Stimulated activated effector memory CD8-positive, alpha-beta T cell treated with anti-CD3 and anti-CD28 coated beads, Interleukin-12 subunit alpha, Interleukin-12 subunit beta, amount 100 ng/mL, for 72 hours (primary cell): Measurements from ENCODE around the gene CLIC6.

Experiments
- ATAC-seq: fragments of 150-1000 bp; cut with Tn5 transposase; 2 replicates; pipeline ENCODE4 v1.10.0; 2021
- DNase-seq, 2 donors: peaks; one replicate each; pipeline ENCODE4 v3.0.0; 2021 to 2022; ENCODE audit warnings: low spot score in 2 of 2
- H3K27ac Mint-ChIP-seq: one replicate; pipeline ENCODE4 v1.8.0; 2022; ENCODE audit warnings: mild to moderate bottlenecking, mixed read lengths
- H3K36me3 Mint-ChIP-seq: one replicate; pipeline ENCODE4 v1.8.0; 2022; ENCODE audit warnings: mild to moderate bottlenecking, mixed read lengths
- H3K4me1 Mint-ChIP-seq: one replicate; pipeline ENCODE4 v1.8.0; 2022; ENCODE audit warnings: mixed read lengths
- H3K4me3 Mint-ChIP-seq: one replicate; pipeline ENCODE4 v1.8.0; 2022; ENCODE audit warnings: mild to moderate bottlenecking, mixed read lengths
- H3K9me3 Mint-ChIP-seq: one replicate; pipeline ENCODE4 v1.8.0; 2022; ENCODE audit warnings: mixed read lengths

CLIC6 gene

DNA sequence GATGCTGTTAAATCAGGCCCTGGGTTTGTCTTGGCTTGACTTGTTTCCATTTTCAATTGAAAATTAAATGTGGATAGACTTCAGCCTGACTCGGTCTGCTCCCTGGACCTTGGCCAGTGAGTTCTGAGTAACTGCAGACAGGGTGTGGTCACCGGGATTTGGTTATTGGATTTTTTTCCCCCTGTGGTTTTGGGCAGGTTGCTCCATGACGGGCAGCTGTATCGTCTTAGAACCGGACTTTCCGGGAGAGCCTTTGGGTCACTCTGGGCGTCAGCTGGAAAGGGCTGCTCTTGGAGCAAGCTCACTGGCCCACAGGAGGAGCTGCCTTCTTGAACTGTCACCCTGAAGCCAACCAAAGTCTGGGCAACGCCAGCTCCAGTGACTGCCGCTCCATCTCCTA is 75.0 kb downstream of the CLIC6 start:
- DNase-seq (no peak), ATAC-seq (no peak)
- H3K9me3 Mint-ChIP-seq, result no peaks in the 10 kb centered on the region
- H3K4me1 Mint-ChIP-seq, result peaks cover 7% of the 10 kb centered on the region
- H3K36me3 Mint-ChIP-seq, result no peaks in the 10 kb centered on the region
- no peak overlapping the region for H3K4me3 Mint-ChIP-seq
- H3K27ac Mint-ChIP-seq, result no peak overlapping the region

DNA sequence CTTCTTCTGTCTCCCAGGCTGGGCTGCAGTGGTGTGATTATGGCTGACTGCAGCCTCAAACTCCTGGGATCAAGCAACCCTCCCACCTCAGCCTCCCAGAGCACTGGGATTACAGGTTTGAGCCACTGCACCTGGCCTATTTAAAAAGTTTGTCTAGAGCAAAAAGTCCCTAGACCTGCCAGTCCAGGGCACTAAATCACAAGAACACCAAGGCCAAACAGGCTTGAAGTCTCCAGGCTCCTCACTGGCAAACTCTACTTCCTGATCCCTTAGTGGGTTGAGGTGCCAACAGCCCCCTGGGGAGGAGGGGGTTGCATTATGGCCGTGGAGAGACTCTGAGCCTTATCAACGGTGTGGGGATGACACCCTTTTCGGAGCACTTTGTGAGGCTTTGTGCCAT is 76.0 kb downstream of the CLIC6 start:
- ATAC-seq (no peak), DNase-seq (no peak)
- Mint-ChIP-seq H3K36me3 (no peaks in the 10 kb centered on the region), H3K27ac (no peak overlapping the region), H3K4me3 (no peak overlapping the region), H3K4me1 (peaks cover 7% of the 10 kb centered on the region), H3K9me3 (no peaks in the 10 kb centered on the region)

DNA sequence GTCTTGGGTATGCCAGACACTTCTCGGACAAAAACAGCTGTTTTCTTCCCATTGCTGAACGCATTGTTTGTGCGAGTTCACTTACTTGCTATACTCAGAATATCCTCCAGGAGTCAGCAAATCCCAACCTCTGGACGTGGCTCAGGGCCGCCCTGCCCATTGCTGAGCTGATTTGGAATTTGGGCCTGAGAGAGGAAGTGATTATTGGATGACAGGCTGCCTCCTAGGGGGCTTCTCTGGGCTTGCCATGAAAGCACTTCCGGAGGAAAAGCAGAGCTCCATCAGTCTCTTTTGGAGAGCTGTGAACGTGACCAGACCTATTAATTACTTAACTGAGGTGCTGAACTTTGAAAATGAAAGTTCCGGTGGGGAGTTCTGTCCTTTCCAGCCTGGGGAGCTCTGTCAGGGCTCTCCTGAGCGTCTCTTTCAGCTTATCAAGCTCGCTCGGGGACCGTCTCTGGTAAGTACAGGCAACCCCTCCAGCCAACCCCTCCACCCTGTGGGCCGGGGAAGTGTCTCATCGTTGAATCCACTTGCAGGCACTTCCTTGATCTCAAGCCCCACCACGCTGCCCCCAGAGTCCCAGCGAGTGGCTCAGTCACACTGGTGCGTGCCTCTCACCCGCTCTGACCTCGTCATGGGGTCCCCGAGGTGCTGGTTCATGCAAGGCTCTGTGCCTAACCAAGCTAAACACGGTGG is 76.9 kb downstream of the CLIC6 start:
- Mint-ChIP-seq H3K36me3 (no peaks in the 10 kb centered on the region), H3K4me1 (peaks cover 7% of the 10 kb centered on the region), H3K4me3 (peak overlapping the region; percentile 50), H3K27ac (no peak overlapping the region), H3K9me3 (no peaks in the 10 kb centered on the region)
- peak; percentile 31 to 69 for DNase-seq
- peak; percentile 83 for ATAC-seq

DNA sequence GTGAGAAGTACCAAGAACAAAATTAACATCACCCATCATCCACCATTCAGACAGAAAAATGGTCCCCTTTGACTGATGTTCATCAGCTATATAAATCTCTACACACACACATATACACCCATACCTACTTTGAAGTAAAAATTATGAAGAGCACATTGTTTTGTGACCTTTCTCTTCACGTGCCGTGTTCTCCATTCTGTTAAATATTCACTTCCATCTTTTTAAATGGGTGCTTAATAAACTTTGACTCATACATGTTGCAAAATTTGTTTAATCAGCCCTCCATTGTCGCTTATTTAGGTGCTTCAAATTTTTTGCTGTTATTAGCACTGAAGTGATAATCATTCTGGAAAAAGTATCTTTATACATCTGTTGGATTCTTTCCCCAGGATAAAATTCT is 80.1 kb downstream of the CLIC6 start:
- H3K4me3 Mint-ChIP-seq, result no peak overlapping the region
- H3K27ac Mint-ChIP-seq, result no peak overlapping the region
- ATAC-seq (no peak), DNase-seq (no peak)
- H3K4me1 Mint-ChIP-seq, result peaks cover 7% of the 10 kb centered on the region
- H3K36me3 Mint-ChIP-seq, result no peaks in the 10 kb centered on the region
- H3K9me3 Mint-ChIP-seq, result no peaks in the 10 kb centered on the region

DNA sequence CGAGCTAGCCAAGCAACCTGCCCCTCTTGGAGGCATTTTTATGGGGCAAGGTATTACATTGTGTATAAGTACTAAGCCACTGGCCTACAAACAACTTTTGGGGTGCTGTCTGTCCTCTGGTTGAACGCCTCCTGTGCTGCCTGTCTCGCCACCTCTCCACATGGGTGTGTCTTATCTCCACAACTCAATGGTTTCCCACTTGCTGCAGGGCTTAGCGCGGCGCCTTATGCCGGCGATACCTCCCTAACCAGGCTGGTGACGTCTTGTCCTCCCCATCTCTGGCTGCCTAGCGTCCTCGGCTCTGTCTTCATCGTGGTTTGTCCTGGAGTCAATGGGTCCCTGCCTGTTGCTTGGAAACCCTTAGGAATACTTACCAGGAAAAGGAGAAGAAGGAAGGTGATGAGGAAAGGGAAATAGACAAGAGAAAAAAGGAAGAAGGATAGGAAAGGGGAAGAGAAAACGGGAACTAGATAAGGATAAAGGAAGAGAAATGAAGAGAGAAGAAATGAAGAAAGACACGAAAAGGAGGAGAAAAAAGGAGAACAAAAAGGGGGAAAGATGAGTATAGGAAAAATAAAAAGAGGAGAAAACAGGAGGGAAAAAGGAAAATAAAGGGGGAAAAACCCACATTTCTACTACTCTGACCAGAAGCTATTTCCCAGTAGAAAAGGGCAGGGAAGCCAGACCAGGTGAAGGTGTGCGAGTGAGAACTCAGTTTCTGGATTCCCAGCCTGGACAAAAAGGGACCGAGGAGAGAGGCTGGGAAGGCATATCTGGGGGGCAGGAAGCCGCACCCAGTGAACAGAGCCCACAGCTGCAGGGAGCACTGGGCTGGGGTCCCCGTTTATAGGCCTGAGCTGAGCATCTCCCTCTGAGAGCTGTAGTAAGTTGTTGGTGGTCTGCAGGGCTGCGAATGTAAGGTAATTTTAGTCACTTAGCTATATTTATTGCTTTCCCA is 86.2 kb downstream of the CLIC6 start:
- DNase-seq, result no peak
- H3K4me1 Mint-ChIP-seq, result no peaks in the 10 kb centered on the region
- H3K27ac Mint-ChIP-seq, result no peak overlapping the region
- no peak overlapping the region for H3K4me3 Mint-ChIP-seq
- H3K9me3 Mint-ChIP-seq, result no peaks in the 10 kb centered on the region
- ATAC-seq, result no peak
- H3K36me3 Mint-ChIP-seq, result no peaks in the 10 kb centered on the region

DNA sequence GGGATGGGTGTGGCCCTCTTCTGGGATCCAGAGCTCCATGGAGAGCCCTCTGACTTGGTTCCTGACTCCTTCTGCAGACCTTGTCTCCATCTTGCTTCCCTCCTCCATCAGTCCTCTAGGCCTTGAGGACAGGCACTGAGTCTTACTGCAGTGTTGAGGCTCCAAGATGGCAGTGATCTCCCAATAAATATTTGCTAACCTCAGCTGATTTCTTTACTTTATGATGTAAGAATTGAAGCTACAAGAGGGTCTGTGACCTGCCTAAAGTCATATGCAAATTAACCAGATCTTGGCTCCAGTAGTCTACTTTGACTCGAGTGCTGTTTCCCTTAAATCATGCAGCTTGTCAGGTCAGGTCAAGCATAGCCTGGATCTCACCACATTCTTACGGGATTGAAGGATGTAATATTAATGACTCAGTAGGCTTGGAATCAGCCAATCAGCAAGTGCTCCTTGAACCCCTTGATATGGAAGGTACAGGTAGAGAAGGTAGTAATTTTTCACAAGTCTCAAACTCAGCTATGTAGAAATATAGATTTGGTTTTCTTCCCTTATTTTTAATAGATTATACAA is 93.0 kb downstream of the CLIC6 start:
- Mint-ChIP-seq H3K4me3 (no peak overlapping the region), H3K27ac (no peak overlapping the region), H3K9me3 (no peaks in the 10 kb centered on the region), H3K4me1 (no peaks in the 10 kb centered on the region), H3K36me3 (no peaks in the 10 kb centered on the region)
- ATAC-seq (no peak), DNase-seq (no peak)

DNA sequence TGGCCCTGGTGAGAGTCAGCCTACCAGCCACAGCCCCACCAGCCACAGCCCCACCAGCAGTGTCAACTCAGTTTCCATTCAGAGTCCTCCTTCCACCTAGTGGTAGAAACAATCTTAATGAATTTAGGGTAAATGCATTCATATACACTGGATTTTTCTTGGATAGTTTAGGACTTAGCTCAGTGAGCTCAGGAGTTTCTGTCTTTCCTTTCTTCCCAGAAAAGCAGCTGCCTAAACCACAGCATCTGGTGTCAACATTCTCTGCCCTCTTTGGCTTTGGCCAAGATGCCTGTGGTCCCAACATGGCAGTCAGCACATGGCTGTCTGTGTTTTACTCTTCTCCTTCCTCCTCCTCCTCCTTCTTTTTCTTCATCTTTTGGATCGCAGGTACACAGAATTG is 94.0 kb downstream of the CLIC6 start:
- Mint-ChIP-seq H3K4me1 (no peaks in the 10 kb centered on the region), H3K9me3 (no peaks in the 10 kb centered on the region), H3K36me3 (no peaks in the 10 kb centered on the region), H3K4me3 (no peak overlapping the region), H3K27ac (no peak overlapping the region)
- DNase-seq (no peak), ATAC-seq (no peak)

DNA sequence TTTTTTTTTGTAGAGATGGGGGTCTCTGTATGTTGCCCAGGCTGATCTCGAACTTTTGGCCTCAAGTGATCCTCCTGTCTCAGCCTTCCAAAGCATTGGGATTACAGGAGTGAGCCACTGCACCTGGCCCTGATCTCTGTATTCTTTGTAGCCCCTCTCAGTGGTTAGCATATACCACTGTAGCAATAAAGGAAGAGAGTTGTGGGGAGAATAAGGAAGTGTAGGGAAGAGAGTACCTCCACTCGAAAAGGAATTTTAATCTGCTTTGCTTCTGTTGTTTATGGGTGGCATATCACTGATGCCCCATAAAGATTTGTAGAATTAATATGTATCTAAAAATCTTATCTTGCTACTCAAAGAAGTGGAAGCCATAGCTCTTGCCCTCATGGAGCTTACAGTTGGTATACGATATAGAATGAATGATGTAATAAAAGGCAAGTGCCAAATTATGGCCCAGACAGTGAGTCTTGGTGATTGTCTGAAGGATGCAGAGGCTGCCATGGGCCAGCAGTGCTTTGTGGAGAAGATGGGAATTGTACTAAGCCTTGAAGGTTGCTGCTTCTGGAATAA is 96.0 kb downstream of the CLIC6 start:
- Mint-ChIP-seq H3K4me3 (no peak overlapping the region), H3K9me3 (no peaks in the 10 kb centered on the region), H3K4me1 (no peaks in the 10 kb centered on the region), H3K36me3 (no peaks in the 10 kb centered on the region), H3K27ac (no peak overlapping the region)
- ATAC-seq, result no peak
- DNase-seq, result no peak

DNA sequence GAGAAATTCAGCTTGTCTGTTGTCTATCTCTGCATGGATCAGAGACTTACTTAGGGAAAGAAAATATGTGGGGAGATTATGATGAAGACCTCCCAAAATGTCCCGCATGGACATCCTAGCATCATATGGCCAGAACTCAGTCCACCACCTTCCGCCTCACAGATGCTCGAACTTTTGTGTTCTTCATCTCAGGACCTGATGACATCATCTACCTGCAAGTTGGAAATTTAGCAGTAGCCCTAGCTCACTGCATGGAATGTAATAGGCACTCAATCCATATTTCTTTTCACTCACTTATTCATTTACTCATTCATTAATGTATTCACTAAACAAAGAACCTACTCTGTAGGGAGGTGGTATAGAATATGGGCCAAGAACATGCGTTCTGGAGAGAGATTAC is 96.8 kb downstream of the CLIC6 start:
- Mint-ChIP-seq H3K27ac (no peak overlapping the region), H3K4me1 (no peaks in the 10 kb centered on the region), H3K9me3 (no peaks in the 10 kb centered on the region), H3K36me3 (no peaks in the 10 kb centered on the region), H3K4me3 (no peak overlapping the region)
- peak in 1 of 2 donors; percentile 13 for DNase-seq
- ATAC-seq, result no peak

DNA sequence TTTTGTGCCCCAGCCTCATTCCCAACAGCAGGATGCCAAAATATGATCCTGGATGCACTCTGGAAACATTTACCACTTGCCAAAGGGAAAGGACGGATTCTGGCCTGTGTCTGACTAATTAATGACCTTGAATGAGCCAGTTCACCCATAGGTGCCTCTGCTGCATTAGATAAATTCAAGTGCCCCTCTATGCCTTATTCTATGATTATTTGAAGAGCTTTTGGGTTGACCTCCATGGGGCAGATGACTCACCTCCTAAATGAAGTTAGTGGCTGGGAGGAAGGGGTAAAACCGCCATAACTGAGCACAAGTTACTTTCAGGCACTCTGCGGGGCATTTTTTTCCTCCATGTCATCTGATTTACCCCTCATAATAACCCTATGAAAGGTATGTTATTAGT is 98.1 kb downstream of the CLIC6 start:
- Mint-ChIP-seq H3K4me3 (no peak overlapping the region), H3K36me3 (no peaks in the 10 kb centered on the region), H3K9me3 (no peaks in the 10 kb centered on the region), H3K27ac (no peak overlapping the region), H3K4me1 (no peaks in the 10 kb centered on the region)
- peak in 1 of 2 donors; percentile 12 for DNase-seq
- ATAC-seq, result no peak
